Psoas muscle (tissue), 8 donors: ENCODE results near the gene CXorf65. TPM values are rescaled to one million over a fixed set of nuclear protein-coding genes. Genes with fewer than 3 reads are reported as not detected.

Experiments
- ATAC-seq, 4 donors: fragments of 200-7000 bp; cut with Tn5 transposase; one replicate each; pipeline ENCODE4 v1.9.1; 2020; ENCODE audit warnings: moderate library complexity in 3 of 4, mild to moderate bottlenecking in 2 of 4
- DNase-seq, 2 donors: peaks; one replicate each; pipeline ENCODE4 v3.0.0-alpha.2; 2020
- H3K27ac ChIP-seq: fragments of 200-600 bp; one replicate; pipeline ENCODE4 v1.8.0; 2022
- H3K27me3 ChIP-seq, 3 donors: fragments of 200-600 bp in 1 of 3; one replicate each; pipeline versions ENCODE4 v1.6.1 to v1.8.0; 2013 to 2022; ENCODE audit warnings: low read length in 2 of 3, mild to moderate bottlenecking in 2 of 3, moderate library complexity in 1 of 3; ENCODE audit not compliant: insufficient read depth in 3 of 3
- H3K36me3 ChIP-seq, 2 donors: fragments of 200-600 bp in 1 of 2; one replicate each; pipeline versions ENCODE4 v1.6.1 to v1.8.0; 2013 to 2022; ENCODE audit warnings: low read depth in 1 of 2, mild to moderate bottlenecking in 1 of 2, moderate library complexity in 1 of 2; ENCODE audit not compliant: insufficient read depth in 1 of 2
- H3K4me1 ChIP-seq: fragments of 200-600 bp; one replicate; pipeline ENCODE4 v1.8.0; 2022
- H3K4me3 ChIP-seq: fragments of 200-600 bp; one replicate; pipeline ENCODE4 v1.8.0; 2022; ENCODE audit warnings: mild to moderate bottlenecking
- H3K9me3 ChIP-seq: fragments of 200-600 bp; one replicate; pipeline ENCODE4 v1.8.0; 2022
- CTCF ChIP-seq: fragments of 200-600 bp; IDR thresholded peaks from one replicate; pipeline ENCODE4 v1.8.0; 2022; ENCODE audit warnings: antibody characterized with exemption
- WGBS, 3 donors: extraction: QIAGEN DNeasy Blood & Tissue Kit; methylation state at CpG; one replicate each; pipeline versions ENCODE4 v1.1.6 to v1.1.7; 2013; 5-methylcytosine and 5-hydroxymethylcytosine counted together
- intact Hi-C, 2 donors: fragments of 100-400 bp; cut with DNase I; formaldehyde crosslinking; loops; one replicate each; pipeline versions ENCODE4 v1.11.0 to v1.14.2; 2022
- polyA plus RNA-seq, 3 donors: library from polyadenylated mRNA; stranded (reverse); fragments of 200-250 nt; gene quantifications; one replicate each; pipeline ENCODE4 v1.2.3, GENCODE V29; 2013
- total RNA-seq, 4 donors: library from RNA; stranded (reverse); fragmentation: NEBNext Ultra II Directional in 2 of 4; extraction: Animal tissue kit (Norgen Biotek cat#: 25700) in 2 of 4; gene quantifications; one replicate each; pipeline versions ENCODE4 v1.2.1 to v1.2.4, GENCODE V29; 2021 to 2023
- donor health status: healthy with polysubstance abuse.
- donor health status: DM: no; HTN: no; CAD: no; lungs with moderate emphysema.
- donor health status: Bipolar disorder and iron deficiency.
- donor health status: healthy.
- donor health status: DM: yes; HTN: yes; CAD: no.
- donor health status: DM: no; HTN: no; CAD: no.
- donor health status: DM: no; HTN: no; CAD: no.
- donor health status: DM: yes; HTN: yes; CAD: no.

CXorf65 gene
- total and polyA plus RNA-seq, 7 donors = not detected

DNA sequence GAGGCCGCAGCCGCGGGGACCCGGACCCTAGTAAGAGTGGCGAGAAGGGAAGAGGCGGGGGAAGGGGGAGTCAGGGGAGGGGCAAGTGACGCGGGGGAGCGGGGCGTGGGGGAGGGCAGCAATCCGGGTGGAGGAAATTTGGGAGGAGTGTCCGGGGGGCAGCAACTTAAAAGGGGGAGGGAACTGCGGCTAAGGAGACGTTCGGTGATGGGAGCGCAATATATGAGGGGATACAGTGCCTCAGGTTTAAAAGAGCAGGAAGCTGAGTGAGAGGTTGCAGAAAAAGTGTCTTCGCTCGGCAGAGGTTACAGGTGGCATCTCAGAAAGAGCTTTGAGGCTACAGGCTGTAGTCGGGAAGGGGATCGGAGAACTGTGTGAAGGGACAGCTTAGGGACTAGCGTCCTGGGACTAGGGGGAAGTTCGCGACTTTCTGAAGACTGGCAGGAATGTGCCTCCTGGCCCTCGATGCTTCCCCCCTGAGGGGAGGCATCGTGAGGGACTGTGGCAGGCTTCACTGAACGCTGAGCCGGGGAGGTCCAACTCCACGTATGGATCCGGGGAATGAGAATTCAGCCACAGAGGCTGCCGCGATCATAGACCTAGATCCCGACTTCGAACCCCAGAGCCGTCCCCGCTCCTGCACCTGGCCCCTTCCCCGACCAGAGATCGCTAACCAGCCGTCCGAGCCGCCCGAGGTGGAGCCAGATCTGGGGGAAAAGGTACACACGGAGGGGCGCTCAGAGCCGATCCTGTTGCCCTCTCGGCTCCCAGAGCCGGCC, 10.4 kb downstream of the CXorf65 start:
- peaks cover 0 to 4% of the 10 kb centered on the region in 2 donors for H3K36me3 ChIP-seq
- DNase-seq = peak in 1 of 2 donors; percentile 49
- intact Hi-C loops = no loop called here
- no peaks in the 10 kb centered on the region for H3K4me1 ChIP-seq
- 0 to 13% (median 1%) methylated on average over 21 to 46 of the region's 46 CpGs for WGBS, 3 donors
- H3K27me3 ChIP-seq = peaks cover 0 to 17% (median 0%) of the 10 kb centered on the region in 3 donors
- ATAC-seq = peak; percentile 74 to 90 (median 76)
- peak overlapping the region; percentile 75 for H3K4me3 ChIP-seq
- H3K27ac ChIP-seq = peak overlapping the region; percentile 72
- no peaks in the 10 kb centered on the region for H3K9me3 ChIP-seq
- TF ChIP-seq CTCF = no peak

GRCh38 chrX:71095555-71095980, 11.0 kb downstream of the CXorf65 start, which contains the start of gene FOXO4:
Gene FOXO4, plus strand, starts transcription at chrX:71095851. Its CDS starts 678 bp downstream, at chrX:71096529.
- DNase-seq (peak; percentile 89 to 95), ATAC-seq (peak; percentile 95 to 98 (median 97))
- H3K27me3 ChIP-seq = peaks cover 0 to 11% (median 0%) of the 10 kb centered on the region in 3 donors
- no peaks in the 10 kb centered on the region for H3K36me3 ChIP-seq
- no peak for TF ChIP-seq CTCF
- 0 to 9% (median 1%) methylated on average over 19 to 29 of the region's 29 CpGs for WGBS, 3 donors
- intact Hi-C loops = no loop called here
- H3K9me3 ChIP-seq = no peaks in the 10 kb centered on the region
- H3K4me1 ChIP-seq = no peaks in the 10 kb centered on the region
- H3K27ac ChIP-seq = peak within 1 kb of the TSS; percentile 72
- peak within 1 kb of the TSS; percentile 75 for H3K4me3 ChIP-seq

DNA sequence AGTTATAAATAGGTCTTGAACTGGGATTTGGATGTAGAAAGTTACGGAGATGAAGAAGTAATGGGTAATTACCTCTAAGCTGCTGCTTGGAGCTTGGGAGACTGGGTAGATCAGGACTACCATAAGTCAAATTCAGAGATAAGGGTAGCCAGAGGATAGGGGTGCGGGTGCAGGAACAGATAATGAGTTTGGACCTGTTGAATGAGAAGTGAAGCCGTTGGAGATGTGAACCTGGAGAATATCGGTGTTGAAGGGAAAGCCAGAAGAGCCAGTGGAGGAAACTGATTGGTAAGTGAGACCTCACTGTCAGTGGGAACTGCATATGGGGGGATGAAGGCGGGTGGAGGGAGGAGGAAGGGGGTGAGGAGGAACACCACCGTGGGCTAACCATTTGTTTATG, 11.5 kb downstream of the CXorf65 start:
- Histone ChIP-seq H3K4me3 (peak overlapping the region; percentile 75), H3K4me1 (no peaks in the 10 kb centered on the region), H3K9me3 (no peaks in the 10 kb centered on the region), H3K27me3 (peaks cover 0 to 9% (median 0%) of the 10 kb centered on the region in 3 donors), H3K36me3 (no peaks in the 10 kb centered on the region), H3K27ac (peak overlapping the region; percentile 72)
- 21 to 35% (median 34%) methylated on average over 4 to 6 of the region's 6 CpGs for WGBS, 3 donors
- no peak for DNase-seq
- peak in 1 of 4 donors; percentile 6 for ATAC-seq
- intact Hi-C loops = no loop called here
- TF ChIP-seq CTCF = no peak

GRCh38 chrX:71091263-71091662, 15.3 kb downstream of the CXorf65 start:
- no peak for DNase-seq
- WGBS, 3 donors = 62 to 89% (median 85%) methylated on average over 5 of the region's 5 CpGs
- ATAC-seq = no peak

More at GRCh38 chrX:71091263-71091662, 15.3 kb downstream of the CXorf65 start:
- TF ChIP-seq CTCF = no peak
- H3K9me3 ChIP-seq = no peaks in the 10 kb centered on the region
- H3K36me3 ChIP-seq = no peaks in the 10 kb centered on the region
- no peak overlapping the region for H3K27ac ChIP-seq
- no peak overlapping the region for H3K4me3 ChIP-seq
- H3K4me1 ChIP-seq = no peaks in the 10 kb centered on the region
- intact Hi-C loops = no loop called here
- H3K27me3 ChIP-seq = peaks cover 0 to under 1% (median 0%) of the 10 kb centered on the region in 3 donors
